ENCODE measurements around the gene PLCXD3.

PLCXD3 gene

GRCh38 chr5:41547991-41548390, 37.6 kb upstream of the PLCXD3 start:
- Histone ChIP-seq H3F3A (ENCODE audit: low read depth) (no peaks in the 10 kb centered on the region), H3K9me2 (replicated peaks; ENCODE audit: low read depth, low read length) (no peaks in the 10 kb centered on the region), H4K20me1 (ENCODE audit: insufficient read depth, low read length, poor library complexity, severe bottlenecking) (no peaks in the 10 kb centered on the region), H3K36me3 (ENCODE audit: insufficient read depth, low read length) (no peaks in the 10 kb centered on the region), H3K27me3 (ENCODE audit: insufficient read depth, low read length, poor library complexity, severe bottlenecking) (no peaks in the 10 kb centered on the region), H3K9me3 (ENCODE audit: insufficient read depth, low read depth, low read length) (no peaks in the 10 kb centered on the region), H3K9ac (ENCODE audit: low read depth, low read length, poor library complexity, severe bottlenecking) (no peak overlapping the region), H2AFZ (ENCODE audit: low read length) (no peak overlapping the region), H3K4me2 (ENCODE audit: low read depth, low read length, poor library complexity, severe bottlenecking) (no peak overlapping the region), H3K4me1 (ENCODE audit: insufficient read depth, low read length, poor library complexity, severe bottlenecking) (no peaks in the 10 kb centered on the region), H3K79me2 (ENCODE audit: insufficient read depth, low read length) (no peaks in the 10 kb centered on the region), H3K4me3 (ENCODE audit: low read length, poor library complexity, severe bottlenecking) (no peak overlapping the region)
- no peak for TF ChIP-seq EZH2phosphoT487 (IDR thresholded peaks at IDR 0.05; ENCODE audit: borderline replicate concordance)
- no peak for TF ChIP-seq CTCF (conservative IDR thresholded peaks at IDR 0.05; ENCODE audit: low read length)

- no peaks in the 10 kb centered on the region for H4K20me1 ChIP-seq (ENCODE audit: insufficient read depth, low read length, poor library complexity, severe bottlenecking)
- H3K4me3 ChIP-seq (ENCODE audit: low read length, poor library complexity, severe bottlenecking): no peak overlapping the region
- no peak overlapping the region for H2AFZ ChIP-seq (ENCODE audit: low read length)
- TF ChIP-seq CTCF (conservative IDR thresholded peaks at IDR 0.05; ENCODE audit: low read length) (no peak), EZH2phosphoT487 (IDR thresholded peaks at IDR 0.05; ENCODE audit: borderline replicate concordance) (no peak)
- 0 out of 2 replicates have a peak, but pooled peaks cover 3% of the 10 kb centered on the region for H3K9me3 ChIP-seq (ENCODE audit: insufficient read depth, low read depth, low read length)
- H3K27me3 ChIP-seq (ENCODE audit: insufficient read depth, low read length, poor library complexity, severe bottlenecking): no peaks in the 10 kb centered on the region
- no peaks in the 10 kb centered on the region for H3F3A ChIP-seq (ENCODE audit: low read depth)
- no peaks in the 10 kb centered on the region for H3K9me2 ChIP-seq (replicated peaks; ENCODE audit: low read depth, low read length)
- H3K79me2 ChIP-seq (ENCODE audit: insufficient read depth, low read length): no peaks in the 10 kb centered on the region
- H3K4me1 ChIP-seq (ENCODE audit: insufficient read depth, low read length, poor library complexity, severe bottlenecking): no peaks in the 10 kb centered on the region
- H3K4me2 ChIP-seq (ENCODE audit: low read depth, low read length, poor library complexity, severe bottlenecking): no peak overlapping the region
- no peak overlapping the region for H3K9ac ChIP-seq (ENCODE audit: low read depth, low read length, poor library complexity, severe bottlenecking)
- H3K36me3 ChIP-seq (ENCODE audit: insufficient read depth, low read length): no peaks in the 10 kb centered on the region
Measured at GRCh38 chr5:41542183-41542582, 31.8 kb upstream of the PLCXD3 start.

- Histone ChIP-seq H3K9me2 (replicated peaks; ENCODE audit: low read depth, low read length) (no peaks in the 10 kb centered on the region), H3F3A (ENCODE audit: low read depth) (no peaks in the 10 kb centered on the region), H3K4me1 (ENCODE audit: insufficient read depth, low read length, poor library complexity, severe bottlenecking) (no peaks in the 10 kb centered on the region), H3K9me3 (ENCODE audit: insufficient read depth, low read depth, low read length) (0 out of 2 replicates have a peak, but pooled peaks cover 3% of the 10 kb centered on the region), H3K4me3 (ENCODE audit: low read length, poor library complexity, severe bottlenecking) (no peak overlapping the region), H3K27me3 (ENCODE audit: insufficient read depth, low read length, poor library complexity, severe bottlenecking) (no peaks in the 10 kb centered on the region), H3K4me2 (ENCODE audit: low read depth, low read length, poor library complexity, severe bottlenecking) (no peak overlapping the region), H4K20me1 (ENCODE audit: insufficient read depth, low read length, poor library complexity, severe bottlenecking) (no peaks in the 10 kb centered on the region), H3K9ac (ENCODE audit: low read depth, low read length, poor library complexity, severe bottlenecking) (no peak overlapping the region), H3K79me2 (ENCODE audit: insufficient read depth, low read length) (no peaks in the 10 kb centered on the region), H3K36me3 (ENCODE audit: insufficient read depth, low read length) (no peaks in the 10 kb centered on the region), H2AFZ (ENCODE audit: low read length) (no peak overlapping the region)
- no peak for TF ChIP-seq EZH2phosphoT487 (IDR thresholded peaks at IDR 0.05; ENCODE audit: borderline replicate concordance)
- no peak for TF ChIP-seq CTCF (conservative IDR thresholded peaks at IDR 0.05; ENCODE audit: low read length)
Measured at GRCh38 chr5:41539454-41539853, 29.1 kb upstream of the PLCXD3 start.
